Astrocyte of the cerebellum (primary cell): Measurements from ENCODE around the gene EPHA4.

Source experiments
- DNase-seq: peaks from one replicate; pipeline ENCODE4 v3.0.0-alpha.2; 2011; ENCODE audit warnings: low read depth
- H3K4me3 ChIP-seq: 2 replicates; pipeline ENCODE4 v1.5.1; 2011; ENCODE audit warnings: mild to moderate bottlenecking, low read depth, low read length, moderate library complexity
- in situ Hi-C: cut with HindIII; loops from 2 replicates; pipeline ENCODE4 v1.10.0; 2017; ENCODE audit warnings: low sequenced_read_pairs
- TF ChIP-seq, protein P1 (sequence below): IDR thresholded peaks from 2 replicates; pipeline ENCODE4 v1.5.1; 2012; ENCODE audit warnings: low read length, low read depth, moderate library complexity, mild to moderate bottlenecking; ENCODE audit errors: missing control alignments

The EPHA4 gene

DNA sequence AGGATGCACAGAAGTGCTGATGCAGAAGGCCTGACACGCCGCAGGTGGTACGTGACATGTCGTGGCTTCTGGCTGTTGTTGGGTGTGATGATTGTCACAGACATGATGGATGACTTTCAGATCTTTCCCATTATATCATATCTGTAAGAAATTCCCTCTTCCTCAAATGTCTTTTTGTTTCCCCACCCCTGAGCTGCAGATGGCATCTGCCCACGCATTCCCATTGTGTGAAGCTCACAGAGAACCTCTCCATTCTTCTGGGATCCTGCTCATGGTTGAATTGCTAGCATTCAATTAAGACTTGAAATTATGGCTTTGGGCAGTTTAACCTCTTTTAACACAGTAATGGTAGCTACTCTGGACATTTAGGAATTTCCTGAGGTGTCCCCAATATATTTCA lies 28.3 kb upstream of the EPHA4 start:
- in situ Hi-C loops, result no loop called here

GRCh38 chr2:221596192-221596591 lies 24.1 kb upstream of the EPHA4 start:
- in situ Hi-C loops, result no loop called here
- peak; percentile 26 for DNase-seq
- no peak overlapping the region for H3K4me3 ChIP-seq
- TF ChIP-seq, protein P1, sequence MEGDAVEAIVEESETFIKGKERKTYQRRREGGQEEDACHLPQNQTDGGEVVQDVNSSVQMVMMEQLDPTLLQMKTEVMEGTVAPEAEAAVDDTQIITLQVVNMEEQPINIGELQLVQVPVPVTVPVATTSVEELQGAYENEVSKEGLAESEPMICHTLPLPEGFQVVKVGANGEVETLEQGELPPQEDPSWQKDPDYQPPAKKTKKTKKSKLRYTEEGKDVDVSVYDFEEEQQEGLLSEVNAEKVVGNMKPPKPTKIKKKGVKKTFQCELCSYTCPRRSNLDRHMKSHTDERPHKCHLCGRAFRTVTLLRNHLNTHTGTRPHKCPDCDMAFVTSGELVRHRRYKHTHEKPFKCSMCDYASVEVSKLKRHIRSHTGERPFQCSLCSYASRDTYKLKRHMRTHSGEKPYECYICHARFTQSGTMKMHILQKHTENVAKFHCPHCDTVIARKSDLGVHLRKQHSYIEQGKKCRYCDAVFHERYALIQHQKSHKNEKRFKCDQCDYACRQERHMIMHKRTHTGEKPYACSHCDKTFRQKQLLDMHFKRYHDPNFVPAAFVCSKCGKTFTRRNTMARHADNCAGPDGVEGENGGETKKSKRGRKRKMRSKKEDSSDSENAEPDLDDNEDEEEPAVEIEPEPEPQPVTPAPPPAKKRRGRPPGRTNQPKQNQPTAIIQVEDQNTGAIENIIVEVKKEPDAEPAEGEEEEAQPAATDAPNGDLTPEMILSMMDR, result no peak

More for the DNA sequence above, 28.3 kb upstream of the EPHA4 start:
- DNase-seq, result no peak
- no peak overlapping the region for H3K4me3 ChIP-seq
- TF ChIP-seq, protein P1, result no peak

DNA sequence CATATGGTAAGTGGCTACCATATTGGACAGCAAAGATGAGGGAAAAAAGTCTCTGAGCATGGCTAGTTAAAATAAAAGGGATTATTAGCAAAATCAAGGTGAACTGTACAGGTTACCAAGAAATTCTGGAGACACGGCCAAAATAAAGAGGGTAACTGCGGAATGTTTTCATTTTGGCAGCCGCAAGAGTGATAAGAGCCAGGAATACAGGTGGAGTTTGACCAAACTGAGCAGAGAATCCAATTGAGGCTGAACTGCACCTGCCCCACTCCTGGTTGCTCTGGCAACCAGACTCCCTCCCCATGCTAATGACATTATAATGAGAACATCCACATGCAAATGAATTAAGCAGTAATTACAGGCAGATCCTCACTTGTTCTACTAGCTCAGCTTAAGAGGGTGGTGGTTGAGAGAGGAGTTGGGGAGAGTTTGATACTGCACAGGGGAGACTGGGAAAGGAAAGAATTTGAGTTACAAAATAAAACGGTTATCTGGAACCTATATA lies 18.8 kb upstream of the EPHA4 start:
- no peak overlapping the region for H3K4me3 ChIP-seq
- in situ Hi-C loops, result no loop called here
- no peak for DNase-seq
- TF ChIP-seq, protein P1, result no peak

DNA sequence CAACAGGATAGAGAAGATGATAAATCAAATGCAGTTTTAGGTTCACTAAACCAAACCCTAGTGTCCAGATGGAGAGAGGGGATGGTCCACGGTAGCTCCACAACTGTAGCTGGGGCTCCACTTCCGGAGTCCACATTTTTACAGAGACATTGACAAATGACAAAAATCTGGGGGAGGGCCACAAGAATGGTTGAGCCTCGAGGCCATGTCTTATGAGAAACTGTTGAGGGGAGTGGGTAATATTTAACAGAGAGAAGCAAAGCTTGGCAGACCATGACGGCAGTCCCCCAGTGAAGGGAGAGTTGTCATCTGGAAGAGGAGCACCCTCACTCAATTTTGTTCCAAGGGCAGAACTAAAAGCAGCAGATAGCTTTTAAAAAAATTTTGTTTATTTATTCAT lies 17.6 kb upstream of the EPHA4 start:
- DNase-seq, result no peak
- H3K4me3 ChIP-seq, result no peak overlapping the region
- in situ Hi-C loops, result no loop called here
- TF ChIP-seq, protein P1, result no peak

GRCh38 chr2:221588306-221588985 lies 16.3 kb upstream of the EPHA4 start:
- in situ Hi-C loops, result no loop called here
- no peak for DNase-seq
- no peak overlapping the region for H3K4me3 ChIP-seq
- TF ChIP-seq, protein P1, result no peak

DNA sequence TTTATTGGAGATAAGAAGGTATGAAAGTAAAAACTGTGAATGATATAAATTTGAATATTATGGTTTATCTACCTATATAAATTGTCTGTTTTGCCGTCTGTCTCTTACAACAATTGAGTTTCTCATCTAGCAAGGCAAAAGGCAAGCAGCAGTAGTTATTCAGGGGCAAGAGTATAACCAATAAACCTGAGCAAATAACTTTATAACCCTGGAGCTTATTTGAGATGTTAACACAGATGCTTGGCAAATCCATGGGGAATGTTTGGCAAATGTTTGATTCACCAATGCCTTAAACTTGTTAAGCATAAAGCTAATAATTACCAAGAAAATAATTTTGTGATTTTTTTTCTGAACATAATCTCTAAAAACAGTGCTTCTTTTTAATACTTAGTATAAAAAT lies 9.9 kb upstream of the EPHA4 start:
- DNase-seq, result no peak
- no peak overlapping the region for H3K4me3 ChIP-seq
- in situ Hi-C loops, result no loop called here
- TF ChIP-seq, protein P1, result no peak

- peak overlapping the region; percentile 83 for H3K4me3 ChIP-seq
- DNase-seq, result no peak
- in situ Hi-C loops, result no loop called here
- TF ChIP-seq, protein P1, result no peak
Measured at GRCh38 chr2:221574231-221574570, 2.1 kb upstream of the EPHA4 start.
